ENCODE measurements around the gene CNTNAP2. TPM values are rescaled to one million over a fixed set of nuclear protein-coding genes. Genes with fewer than 3 reads are reported as not detected.

The CNTNAP2 gene
- total RNA-seq, 1 donor from 2014 or later = 4.2 TPM

GRCh38 chr7:148434181-148434757, 2317.7 kb downstream of the CNTNAP2 start:
- Mint-ChIP-seq H3K36me3 (no peaks in the 10 kb centered on the region), H3K27ac (peak overlapping the region; percentile 26), H3K27me3 (ENCODE audit: low read depth) (peaks cover 3% of the 10 kb centered on the region), H3K9me3 (peaks cover 3% of the 10 kb centered on the region), H3K4me3 (no peak overlapping the region), H3K4me1 (peaks cover 23% of the 10 kb centered on the region)
- no peak for DNase-seq (ENCODE audit: low spot score in 2 of 2, unreplicated experiment in 2 of 2)
- no peak for TF ChIP-seq CTCF (IDR thresholded peaks at IDR 0.05; ENCODE audit: unreplicated experiment)

- peaks cover 3% of the 10 kb centered on the region for H3K27me3 Mint-ChIP-seq (ENCODE audit: low read depth)
- no peaks in the 10 kb centered on the region for H3K36me3 Mint-ChIP-seq
- no peak for DNase-seq (ENCODE audit: low spot score in 2 of 2, unreplicated experiment in 2 of 2)
- no peak for TF ChIP-seq CTCF (IDR thresholded peaks at IDR 0.05; ENCODE audit: unreplicated experiment)
- H3K4me3 Mint-ChIP-seq = no peak overlapping the region
- no peak overlapping the region for H3K27ac Mint-ChIP-seq
- H3K4me1 Mint-ChIP-seq = peaks cover 23% of the 10 kb centered on the region
- peaks cover 3% of the 10 kb centered on the region for H3K9me3 Mint-ChIP-seq
Observed at GRCh38 chr7:148434887-148435286, 2318.3 kb downstream of the CNTNAP2 start.

- Mint-ChIP-seq H3K36me3 (no peaks in the 10 kb centered on the region), H3K9me3 (no peaks in the 10 kb centered on the region), H3K4me3 (no peak overlapping the region), H3K27ac (no peak overlapping the region), H3K4me1 (peaks cover 23% of the 10 kb centered on the region), H3K27me3 (ENCODE audit: low read depth) (peaks cover 3% of the 10 kb centered on the region)
- DNase-seq (ENCODE audit: low spot score in 2 of 2, unreplicated experiment in 2 of 2) = no peak
- no peak for TF ChIP-seq CTCF (IDR thresholded peaks at IDR 0.05; ENCODE audit: unreplicated experiment)
Observed at GRCh38 chr7:148435715-148436114, 2319.1 kb downstream of the CNTNAP2 start.

- H3K27ac Mint-ChIP-seq = no peak overlapping the region
- H3K36me3 Mint-ChIP-seq = no peaks in the 10 kb centered on the region
- TF ChIP-seq CTCF (IDR thresholded peaks at IDR 0.05; ENCODE audit: unreplicated experiment) = no peak
- DNase-seq (ENCODE audit: low spot score in 2 of 2, unreplicated experiment in 2 of 2) = no peak
- no peaks in the 10 kb centered on the region for H3K9me3 Mint-ChIP-seq
- peaks cover 3% of the 10 kb centered on the region for H3K27me3 Mint-ChIP-seq (ENCODE audit: low read depth)
- no peak overlapping the region for H3K4me3 Mint-ChIP-seq
- peaks cover 23% of the 10 kb centered on the region for H3K4me1 Mint-ChIP-seq
Observed at GRCh38 chr7:148436135-148436534, 2319.5 kb downstream of the CNTNAP2 start.

- Mint-ChIP-seq H3K4me3 (no peak overlapping the region), H3K4me1 (peaks cover 23% of the 10 kb centered on the region), H3K27ac (peak overlapping the region; percentile 32), H3K36me3 (no peaks in the 10 kb centered on the region), H3K27me3 (ENCODE audit: low read depth) (peaks cover 3% of the 10 kb centered on the region), H3K9me3 (no peaks in the 10 kb centered on the region)
- no peak for DNase-seq (ENCODE audit: low spot score in 2 of 2, unreplicated experiment in 2 of 2)
- TF ChIP-seq CTCF (IDR thresholded peaks at IDR 0.05; ENCODE audit: unreplicated experiment) = no peak
Observed at GRCh38 chr7:148436571-148436970, 2320.0 kb downstream of the CNTNAP2 start.

GRCh38 chr7:148437043-148437442, 2320.4 kb downstream of the CNTNAP2 start:
- Mint-ChIP-seq H3K27ac (no peak overlapping the region), H3K9me3 (no peaks in the 10 kb centered on the region), H3K27me3 (ENCODE audit: low read depth) (peaks cover 3% of the 10 kb centered on the region), H3K4me1 (peaks cover 23% of the 10 kb centered on the region), H3K4me3 (no peak overlapping the region), H3K36me3 (no peaks in the 10 kb centered on the region)
- DNase-seq (ENCODE audit: low spot score in 2 of 2, unreplicated experiment in 2 of 2) = no peak
- TF ChIP-seq CTCF (IDR thresholded peaks at IDR 0.05; ENCODE audit: unreplicated experiment) = no peak
